HAP-1 (cell line): ENCODE data around the gene TMEM120A.
"Not testable (repeated sequence)": the region's sequence is repeated elsewhere in the genome, so short reads cannot be mapped to it uniquely, and the experiment has no call there.

Source experiments
- DNase-seq, 2 experiments: peaks; one replicate each; pipeline ENCODE4 v3.0.0-alpha.2; 2016 to 2020; ENCODE audit warnings: low spot score in 2 of 2
- H3K27me3 ChIP-seq: fragments of 250-450 bp; sonication (Bioruptor Pico); 2 replicates; pipeline ENCODE4 v1.5.1; 2020; ENCODE audit warnings: low read depth, mild to moderate bottlenecking, moderate library complexity
- H3K36me3 ChIP-seq: fragments of 250-450 bp; sonication (Bioruptor Pico); replicated peaks from 2 replicates; pipeline ENCODE4 v1.5.1; 2020; ENCODE audit warnings: mild to moderate bottlenecking
- H3K4me1 ChIP-seq: fragments of 250-450 bp; sonication (Bioruptor Pico); 2 replicates; pipeline ENCODE4 v1.5.1; 2020; ENCODE audit warnings: mild to moderate bottlenecking
- H3K4me3 ChIP-seq: fragments of 250-450 bp; sonication (Bioruptor Pico); 2 replicates; pipeline ENCODE4 v1.5.1; 2020; ENCODE audit warnings: mild to moderate bottlenecking, moderate library complexity
- H3K9me3 ChIP-seq: fragments of 250-450 bp; sonication (Bioruptor Pico); 2 replicates; pipeline ENCODE4 v1.5.1; 2020; ENCODE audit warnings: mild to moderate bottlenecking, moderate library complexity
- in situ Hi-C: fragments of 300-500 bp; cut with MboI; formaldehyde crosslinking; loops from 3 replicates; pipeline ENCODE4 v1.14.3; 2020; ENCODE audit warnings: low sequenced_read_pairs, inconsistent platforms, mixed read lengths

The TMEM120A gene

GRCh38 chr7:76008156-76008687 lies 13.8 kb upstream of the TMEM120A start:
- in situ Hi-C loops: no loop called here
- H3K9me3 ChIP-seq: no peaks in the 10 kb centered on the region
- H3K27me3 ChIP-seq: no peaks in the 10 kb centered on the region
- H3K4me3 ChIP-seq: no peak overlapping the region
- H3K4me1 ChIP-seq: no peaks in the 10 kb centered on the region
- peaks cover 11% of the 10 kb centered on the region; the same call in 1 of the 2 replicates for H3K36me3 ChIP-seq
- no peak for DNase-seq

- DNase-seq, in situ Hi-C loops, H3K4me1 ChIP-seq, H3K4me3 ChIP-seq, H3K9me3 ChIP-seq, H3K27me3 ChIP-seq: not testable (repeated sequence)
- peaks cover 22% of the 10 kb centered on the region; the same call in 1 of the 2 replicates for H3K36me3 ChIP-seq
These were observed 10.6 kb upstream of the TMEM120A start for GRCh38 chr7:76005004-76005403.

GRCh38 chr7:76003351-76003750 lies 9.0 kb upstream of the TMEM120A start:
- no peaks in the 10 kb centered on the region for H3K27me3 ChIP-seq
- no peaks in the 10 kb centered on the region for H3K4me1 ChIP-seq
- peaks cover 28% of the 10 kb centered on the region for H3K36me3 ChIP-seq
- no peak overlapping the region for H3K4me3 ChIP-seq
- DNase-seq: no peak
- in situ Hi-C loops: no loop called here
- H3K9me3 ChIP-seq: no peaks in the 10 kb centered on the region

- Histone ChIP-seq H3K4me3 (no peak overlapping the region), H3K36me3 (peaks cover 29% of the 10 kb centered on the region), H3K27me3 (no peaks in the 10 kb centered on the region), H3K9me3 (no peaks in the 10 kb centered on the region), H3K4me1 (no peaks in the 10 kb centered on the region)
- in situ Hi-C loops: no loop called here
- DNase-seq: no peak
These were observed 8.4 kb upstream of the TMEM120A start for GRCh38 chr7:76002822-76003221.

GRCh38 chr7:76002139-76002538 lies 7.7 kb upstream of the TMEM120A start:
- no peaks in the 10 kb centered on the region for H3K4me1 ChIP-seq
- peaks cover 29% of the 10 kb centered on the region for H3K36me3 ChIP-seq
- H3K27me3 ChIP-seq: no peaks in the 10 kb centered on the region
- in situ Hi-C loops: no loop called here
- no peak for DNase-seq
- H3K9me3 ChIP-seq: no peaks in the 10 kb centered on the region
- H3K4me3 ChIP-seq: no peak overlapping the region

GRCh38 chr7:76000566-76000965 lies 6.2 kb upstream of the TMEM120A start:
- no peaks in the 10 kb centered on the region for H3K9me3 ChIP-seq
- H3K4me3 ChIP-seq: no peak overlapping the region
- peaks cover 29% of the 10 kb centered on the region for H3K36me3 ChIP-seq
- no peaks in the 10 kb centered on the region for H3K4me1 ChIP-seq
- in situ Hi-C loops: no loop called here
- DNase-seq: no peak
- no peaks in the 10 kb centered on the region for H3K27me3 ChIP-seq

- H3K4me1 ChIP-seq: peaks cover 7% of the 10 kb centered on the region
- H3K4me3 ChIP-seq: no peak overlapping the region
- no peak for DNase-seq
- peaks cover 16% of the 10 kb centered on the region for H3K36me3 ChIP-seq
- no peaks in the 10 kb centered on the region for H3K27me3 ChIP-seq
- H3K9me3 ChIP-seq: no peaks in the 10 kb centered on the region
- in situ Hi-C loops: no loop called here
These were observed 3.6 kb upstream of the TMEM120A start for GRCh38 chr7:75998038-75998437.

- DNase-seq: no peak
- in situ Hi-C loops: no loop called here
- H3K4me1 ChIP-seq: peaks cover 7% of the 10 kb centered on the region
- H3K4me3 ChIP-seq: no peak overlapping the region
- H3K9me3 ChIP-seq: no peaks in the 10 kb centered on the region
- peaks cover 14% of the 10 kb centered on the region for H3K36me3 ChIP-seq
- no peaks in the 10 kb centered on the region for H3K27me3 ChIP-seq
These were observed 2.1 kb upstream of the TMEM120A start for GRCh38 chr7:75996476-75996875.

GRCh38 chr7:75995996-75996395 lies 1.6 kb upstream of the TMEM120A start:
- H3K27me3 ChIP-seq: no peaks in the 10 kb centered on the region
- H3K9me3 ChIP-seq: no peaks in the 10 kb centered on the region
- DNase-seq: no peak
- H3K36me3 ChIP-seq: peaks cover 12% of the 10 kb centered on the region
- H3K4me3 ChIP-seq: no peak overlapping the region
- H3K4me1 ChIP-seq: peaks cover 7% of the 10 kb centered on the region
- in situ Hi-C loops: no loop called here

GRCh38 chr7:75995052-75995471 lies 667 bp upstream of the TMEM120A start:
- in situ Hi-C loops: no loop called here
- peak in 1 of 2 experiments; percentile 17 for DNase-seq
- no peaks in the 10 kb centered on the region for H3K9me3 ChIP-seq

GRCh38 chr7:75993689-75994387 lies 557 bp downstream of the TMEM120A start:
- in situ Hi-C loops: no loop called here
- Histone ChIP-seq H3K9me3 (no peaks in the 10 kb centered on the region), H3K27me3 (no peaks in the 10 kb centered on the region), H3K4me1 (peaks cover 7% of the 10 kb centered on the region), H3K4me3 (peak overlapping the region; percentile 70), H3K36me3 (peaks cover 4% of the 10 kb centered on the region)
- peak; percentile 51 to 59 for DNase-seq

More at GRCh38 chr7:75995052-75995471, 667 bp upstream of the TMEM120A start:
- Histone ChIP-seq H3K4me3 (peak overlapping the region; percentile 70), H3K36me3 (peaks cover 7% of the 10 kb centered on the region), H3K4me1 (peaks cover 7% of the 10 kb centered on the region), H3K27me3 (no peaks in the 10 kb centered on the region)

- no peak for DNase-seq
- no peaks in the 10 kb centered on the region for H3K27me3 ChIP-seq
- peaks cover 7% of the 10 kb centered on the region for H3K4me1 ChIP-seq
These were observed 2.2 kb downstream of the TMEM120A start for GRCh38 chr7:75992083-75992755.

GRCh38 chr7:75991531-75992082 lies 2.8 kb downstream of the TMEM120A start:
- DNase-seq: no peak
- in situ Hi-C loops: no loop called here
- no peaks in the 10 kb centered on the region for H3K9me3 ChIP-seq
- H3K27me3 ChIP-seq: no peaks in the 10 kb centered on the region
- peaks cover 12% of the 10 kb centered on the region for H3K36me3 ChIP-seq
- no peak overlapping the region for H3K4me3 ChIP-seq
- peaks cover 7% of the 10 kb centered on the region for H3K4me1 ChIP-seq

More at GRCh38 chr7:75992083-75992755, 2.2 kb downstream of the TMEM120A start:
- H3K4me3 ChIP-seq: no peak overlapping the region
- no peaks in the 10 kb centered on the region for H3K9me3 ChIP-seq
- in situ Hi-C loops: no loop called here
- peaks cover 6% of the 10 kb centered on the region for H3K36me3 ChIP-seq
